ENCODE data around the gene GRM5. TPM values are rescaled to one million over a fixed set of nuclear protein-coding genes. Genes with fewer than 3 reads are reported as not detected.

The GRM5 gene
- total RNA-seq, 1 donor from 2014 or later, result 0.42 TPM

- peaks cover 32% of the 10 kb centered on the region for H3K27me3 Mint-ChIP-seq (ENCODE audit: low read depth)
- no peak for DNase-seq (ENCODE audit: low spot score in 2 of 2, unreplicated experiment in 2 of 2)
- no peak for TF ChIP-seq CTCF (IDR thresholded peaks at IDR 0.05; ENCODE audit: unreplicated experiment)
- H3K27ac Mint-ChIP-seq, result no peak overlapping the region
- H3K4me1 Mint-ChIP-seq, result no peaks in the 10 kb centered on the region
- H3K9me3 Mint-ChIP-seq, result no peaks in the 10 kb centered on the region
- no peaks in the 10 kb centered on the region for H3K36me3 Mint-ChIP-seq
- H3K4me3 Mint-ChIP-seq, result no peak overlapping the region
These were observed 368.6 kb downstream of the GRM5 start for GRCh38 chr11:88697139-88697538.

- no peaks in the 10 kb centered on the region for H3K36me3 Mint-ChIP-seq
- DNase-seq (ENCODE audit: low spot score in 2 of 2, unreplicated experiment in 2 of 2), result no peak
- H3K4me3 Mint-ChIP-seq, result no peak overlapping the region
- H3K9me3 Mint-ChIP-seq, result no peaks in the 10 kb centered on the region
- H3K27ac Mint-ChIP-seq, result no peak overlapping the region
- H3K27me3 Mint-ChIP-seq (ENCODE audit: low read depth), result peaks cover 36% of the 10 kb centered on the region
- TF ChIP-seq CTCF (IDR thresholded peaks at IDR 0.05; ENCODE audit: unreplicated experiment), result no peak
- no peaks in the 10 kb centered on the region for H3K4me1 Mint-ChIP-seq
These were observed 369.9 kb downstream of the GRM5 start for GRCh38 chr11:88695689-88696414.

GRCh38 chr11:88692306-88693086, 373.3 kb downstream of the GRM5 start:
- Mint-ChIP-seq H3K4me1 (no peaks in the 10 kb centered on the region), H3K9me3 (no peaks in the 10 kb centered on the region), H3K4me3 (no peak overlapping the region), H3K27ac (no peak overlapping the region), H3K36me3 (no peaks in the 10 kb centered on the region), H3K27me3 (ENCODE audit: low read depth) (peaks cover 26% of the 10 kb centered on the region)
- no peak for TF ChIP-seq CTCF (IDR thresholded peaks at IDR 0.05; ENCODE audit: unreplicated experiment)
- DNase-seq (ENCODE audit: low spot score in 2 of 2, unreplicated experiment in 2 of 2), result no peak

GRCh38 chr11:88689548-88690240, 376.1 kb downstream of the GRM5 start:
- no peak overlapping the region for H3K27ac Mint-ChIP-seq
- H3K4me1 Mint-ChIP-seq, result no peaks in the 10 kb centered on the region
- no peak for TF ChIP-seq CTCF (IDR thresholded peaks at IDR 0.05; ENCODE audit: unreplicated experiment)

GRCh38 chr11:88683024-88683423, 382.8 kb downstream of the GRM5 start:
- H3K36me3 Mint-ChIP-seq, result no peaks in the 10 kb centered on the region
- H3K4me3 Mint-ChIP-seq, result no peak overlapping the region
- no peak for DNase-seq (ENCODE audit: low spot score in 2 of 2, unreplicated experiment in 2 of 2)
- no peaks in the 10 kb centered on the region for H3K4me1 Mint-ChIP-seq
- no peaks in the 10 kb centered on the region for H3K27me3 Mint-ChIP-seq (ENCODE audit: low read depth)
- H3K9me3 Mint-ChIP-seq, result peaks cover 17% of the 10 kb centered on the region
- no peak overlapping the region for H3K27ac Mint-ChIP-seq
- TF ChIP-seq CTCF (IDR thresholded peaks at IDR 0.05; ENCODE audit: unreplicated experiment), result no peak

More at GRCh38 chr11:88689548-88690240, 376.1 kb downstream of the GRM5 start:
- H3K27me3 Mint-ChIP-seq (ENCODE audit: low read depth), result peaks cover 17% of the 10 kb centered on the region
- no peak overlapping the region for H3K4me3 Mint-ChIP-seq
- H3K36me3 Mint-ChIP-seq, result no peaks in the 10 kb centered on the region
- DNase-seq (ENCODE audit: low spot score in 2 of 2, unreplicated experiment in 2 of 2), result no peak
- peaks cover 5% of the 10 kb centered on the region for H3K9me3 Mint-ChIP-seq

All from mesothelial cell of epicardium (in vitro differentiated cells).